Stimulated activated naive B cell treated with anti-CD40 and anti-IgM and Interleukin-4, amounts not matched to agents 10 μg/mL and 1 μg/mL and 100 μg/mL, for 72 hours (primary cell): ENCODE results near the gene LRBA.
"Not testable (repeated sequence)": the region's sequence is repeated elsewhere in the genome, so short reads cannot be mapped to it uniquely, and the experiment has no call there.

Source experiments
- ATAC-seq, 2 donors: fragments of 150-1000 bp; cut with Tn5 transposase; replicated peaks; 2 replicates each; pipeline ENCODE4 v1.10.0; 2021; ENCODE audit warnings: moderate library complexity in 1 of 2
- DNase-seq: peaks from one replicate; pipeline ENCODE4 v3.0.0; 2021
- H3K27ac Mint-ChIP-seq: one replicate; pipeline ENCODE4 v1.8.0; 2022; ENCODE audit warnings: mild to moderate bottlenecking, mixed read lengths
- H3K27me3 Mint-ChIP-seq, 2 donors: one replicate each; pipeline ENCODE4 v1.8.0; 2022; ENCODE audit warnings: mixed read lengths in 2 of 2
- H3K36me3 Mint-ChIP-seq, 2 donors: one replicate each; pipeline ENCODE4 v1.8.0; 2022; ENCODE audit warnings: mixed read lengths in 2 of 2, mild to moderate bottlenecking in 1 of 2
- H3K4me1 Mint-ChIP-seq, 2 donors: one replicate each; pipeline ENCODE4 v1.8.0; 2022; ENCODE audit warnings: mixed read lengths in 2 of 2, mild to moderate bottlenecking in 1 of 2
- H3K4me3 Mint-ChIP-seq, 2 donors: one replicate each; pipeline ENCODE4 v1.8.0; 2022; ENCODE audit warnings: mild to moderate bottlenecking in 2 of 2, mixed read lengths in 2 of 2, moderate library complexity in 1 of 2
- H3K9me3 Mint-ChIP-seq, 2 donors: one replicate each; pipeline ENCODE4 v1.8.0; 2022; ENCODE audit warnings: mixed read lengths in 2 of 2, mild to moderate bottlenecking in 1 of 2

LRBA gene

GRCh38 chr4:150581056-150581605 is 434.0 kb downstream of the LRBA start:
- Mint-ChIP-seq H3K4me1 (no peaks in the 10 kb centered on the region), H3K27ac (no peak overlapping the region), H3K9me3 (peaks cover 0 to 6% of the 10 kb centered on the region in 2 donors), H3K4me3 (no peak overlapping the region), H3K36me3 (peaks cover 44 to 58% of the 10 kb centered on the region in 2 donors), H3K27me3 (no peaks in the 10 kb centered on the region)
- ATAC-seq = no peak
- DNase-seq = no peak

GRCh38 chr4:150580306-150580705 is 434.8 kb downstream of the LRBA start:
- no peak for ATAC-seq
- peaks cover 44 to 54% of the 10 kb centered on the region in 2 donors for H3K36me3 Mint-ChIP-seq
- no peak for DNase-seq
- no peak overlapping the region for H3K4me3 Mint-ChIP-seq
- no peaks in the 10 kb centered on the region for H3K4me1 Mint-ChIP-seq
- H3K9me3 Mint-ChIP-seq = peaks cover 0 to 6% of the 10 kb centered on the region in 2 donors
- H3K27me3 Mint-ChIP-seq = no peaks in the 10 kb centered on the region
- no peak overlapping the region for H3K27ac Mint-ChIP-seq

- no peak overlapping the region for H3K27ac Mint-ChIP-seq
- no peaks in the 10 kb centered on the region for H3K27me3 Mint-ChIP-seq
- DNase-seq = no peak
- H3K36me3 Mint-ChIP-seq = peaks cover 44 to 54% of the 10 kb centered on the region in 2 donors
- no peak overlapping the region for H3K4me3 Mint-ChIP-seq
- no peaks in the 10 kb centered on the region for H3K4me1 Mint-ChIP-seq
- H3K9me3 Mint-ChIP-seq = peaks cover 0 to 6% of the 10 kb centered on the region in 2 donors
- no peak for ATAC-seq
These were observed 435.4 kb downstream of the LRBA start for GRCh38 chr4:150579551-150580234.

- Mint-ChIP-seq H3K9me3 (peaks cover 0 to 6% of the 10 kb centered on the region in 2 donors), H3K27me3 (no peaks in the 10 kb centered on the region), H3K4me1 (no peaks in the 10 kb centered on the region), H3K27ac (no peak overlapping the region), H3K36me3 (peaks cover 41 to 48% of the 10 kb centered on the region in 2 donors), H3K4me3 (no peak overlapping the region)
- DNase-seq (no peak), ATAC-seq (no peak)
These were observed 436.2 kb downstream of the LRBA start for GRCh38 chr4:150578745-150579501.

- ATAC-seq = no peak
- Mint-ChIP-seq H3K4me3 (no peak overlapping the region), H3K27me3 (no peaks in the 10 kb centered on the region), H3K4me1 (no peaks in the 10 kb centered on the region), H3K27ac (no peak overlapping the region), H3K36me3 (peaks cover 30 to 36% of the 10 kb centered on the region in 2 donors), H3K9me3 (peaks cover 0 to 5% of the 10 kb centered on the region in 2 donors)
- DNase-seq = no peak
These were observed 437.3 kb downstream of the LRBA start for GRCh38 chr4:150577796-150578195.

- no peaks in the 10 kb centered on the region for H3K4me1 Mint-ChIP-seq
- DNase-seq (no peak), ATAC-seq (no peak)
- H3K4me3 Mint-ChIP-seq = no peak overlapping the region
- no peaks in the 10 kb centered on the region for H3K27me3 Mint-ChIP-seq
- no peak overlapping the region for H3K27ac Mint-ChIP-seq
- peaks cover 8 to 13% of the 10 kb centered on the region in 2 donors for H3K36me3 Mint-ChIP-seq
- H3K9me3 Mint-ChIP-seq = peaks cover 0 to 3% of the 10 kb centered on the region in 2 donors
These were observed 440.4 kb downstream of the LRBA start for GRCh38 chr4:150574678-150575077.

- Mint-ChIP-seq H3K4me1 (no peaks in the 10 kb centered on the region), H3K4me3 (no peak overlapping the region), H3K36me3 (peaks cover 3 to 5% of the 10 kb centered on the region in 2 donors), H3K9me3 (no peaks in the 10 kb centered on the region), H3K27ac (no peak overlapping the region), H3K27me3 (no peaks in the 10 kb centered on the region)
- ATAC-seq (no peak), DNase-seq (no peak)
These were observed 441.6 kb downstream of the LRBA start for GRCh38 chr4:150573534-150573933.

GRCh38 chr4:150572704-150573504 is 442.2 kb downstream of the LRBA start:
- peaks cover 3 to 5% of the 10 kb centered on the region in 2 donors for H3K36me3 Mint-ChIP-seq
- no peaks in the 10 kb centered on the region for H3K27me3 Mint-ChIP-seq
- H3K4me1 Mint-ChIP-seq = no peaks in the 10 kb centered on the region
- no peak overlapping the region for H3K4me3 Mint-ChIP-seq
- ATAC-seq (no peak), DNase-seq (no peak)
- H3K9me3 Mint-ChIP-seq = no peaks in the 10 kb centered on the region
- no peak overlapping the region for H3K27ac Mint-ChIP-seq

- no peaks in the 10 kb centered on the region for H3K9me3 Mint-ChIP-seq
- H3K27me3 Mint-ChIP-seq = no peaks in the 10 kb centered on the region
- DNase-seq = no peak
- no peak for ATAC-seq
- no peak overlapping the region for H3K27ac Mint-ChIP-seq
- no peak overlapping the region for H3K4me3 Mint-ChIP-seq
- H3K36me3 Mint-ChIP-seq = peaks cover 6 to 14% of the 10 kb centered on the region in 2 donors
- no peaks in the 10 kb centered on the region for H3K4me1 Mint-ChIP-seq
These were observed 444.2 kb downstream of the LRBA start for GRCh38 chr4:150570862-150571261.

GRCh38 chr4:150569998-150570535 is 445.0 kb downstream of the LRBA start:
- ATAC-seq (no peak), DNase-seq (no peak)
- Mint-ChIP-seq H3K27ac (no peak overlapping the region), H3K9me3 (peaks cover under 1 to 1% of the 10 kb centered on the region in 2 donors), H3K4me3 (no peak overlapping the region), H3K36me3 (peaks cover 7 to 16% of the 10 kb centered on the region in 2 donors), H3K4me1 (no peaks in the 10 kb centered on the region), H3K27me3 (no peaks in the 10 kb centered on the region)

GRCh38 chr4:150569384-150569987 is 445.6 kb downstream of the LRBA start:
- no peak for DNase-seq
- peaks cover 3 to 5% of the 10 kb centered on the region in 2 donors for H3K9me3 Mint-ChIP-seq
- no peak overlapping the region for H3K27ac Mint-ChIP-seq
- no peaks in the 10 kb centered on the region for H3K27me3 Mint-ChIP-seq
- no peak overlapping the region for H3K4me3 Mint-ChIP-seq
- ATAC-seq = no peak
- H3K4me1 Mint-ChIP-seq = no peaks in the 10 kb centered on the region
- H3K36me3 Mint-ChIP-seq = peaks cover 12 to 22% of the 10 kb centered on the region in 2 donors

GRCh38 chr4:150567070-150567469 is 448.0 kb downstream of the LRBA start:
- peaks cover 20 to 33% of the 10 kb centered on the region in 2 donors for H3K36me3 Mint-ChIP-seq

GRCh38 chr4:150564967-150565366 is 450.1 kb downstream of the LRBA start:
- not testable (repeated sequence) for ATAC-seq, H3K4me1 Mint-ChIP-seq, H3K9me3 Mint-ChIP-seq, H3K4me3 Mint-ChIP-seq, H3K27ac Mint-ChIP-seq, DNase-seq, H3K27me3 Mint-ChIP-seq
- peaks cover 20 to 33% of the 10 kb centered on the region in 2 donors for H3K36me3 Mint-ChIP-seq

More at GRCh38 chr4:150567070-150567469, 448.0 kb downstream of the LRBA start:
- Mint-ChIP-seq H3K27me3 (no peaks in the 10 kb centered on the region), H3K27ac (peak overlapping the region; percentile 4), H3K4me1 (no peaks in the 10 kb centered on the region), H3K9me3 (peaks cover 7 to 8% of the 10 kb centered on the region in 2 donors), H3K4me3 (no peak overlapping the region)
- ATAC-seq (no peak), DNase-seq (no peak)
